Thyroid gland (tissue), 4 donors: Measurements from ENCODE around the gene GFOD1. TPM values are rescaled to one million over a fixed set of nuclear protein-coding genes. Genes with fewer than 3 reads are reported as not detected.

Source experiments
- DNase-seq, 2 donors: peaks; one replicate each; pipeline ENCODE4 v3.0.0-alpha.2; 2019
- H3K27ac ChIP-seq, 3 donors: fragments of 200-600 bp; sonication (generic); 1 replicate in 2 of 3; 2 replicates in 1 of 3; pipeline ENCODE4 v1.5.1; 2016 to 2019; ENCODE audit warnings: mild to moderate bottlenecking in 1 of 3, moderate library complexity in 1 of 3
- H3K27me3 ChIP-seq: fragments of 200-600 bp; sonication (generic); one replicate; pipeline ENCODE4 v1.5.1; 2019
- H3K36me3 ChIP-seq, 2 donors: fragments of 200-600 bp; sonication (generic); one replicate each; pipeline ENCODE4 v1.5.1; 2016 to 2019
- H3K4me1 ChIP-seq, 2 donors: fragments of 200-600 bp; sonication (generic); one replicate each; pipeline ENCODE4 v1.5.1; 2017 to 2019
- H3K4me3 ChIP-seq, 3 donors: fragments of 200-600 bp; sonication (generic); replicated peaks in 1 of 3; 1 replicate in 2 of 3; 2 replicates in 1 of 3; pipeline ENCODE4 v1.5.1; 2016; ENCODE audit warnings: mild to moderate bottlenecking in 1 of 3
- H3K9me3 ChIP-seq: fragments of 200-600 bp; sonication (generic); one replicate; pipeline ENCODE4 v1.5.1; 2017
- POLR2A ChIP-seq, 2 donors: fragments of 450-650 bp; IDR thresholded peaks; one replicate each; pipeline ENCODE4 v1.6.1; 2017; ENCODE audit warnings: antibody characterized with exemption in 2 of 2, mild to moderate bottlenecking in 2 of 2, moderate library complexity in 1 of 2
- WGBS, 2 donors: methylation state at CpG; one replicate each; pipeline ENCODE4 v1.1.5; 2017; 5-methylcytosine and 5-hydroxymethylcytosine counted together
- intact Hi-C: fragments of 100-400 bp; cut with DNase I; formaldehyde crosslinking; loops from one replicate; pipeline ENCODE4 v1.15.1; 2023
- total RNA-seq, 4 donors: library from RNA; depleted of rRNA; stranded (reverse); fragments of >200 nt; gene quantifications; one replicate each; pipeline ENCODE4 v1.2.3, GENCODE V29; 2016
- TF ChIP-seq, protein P1 (sequence below), 6 experiments: fragments of 200-600 bp in 3 of 6; fragments of 450-650 bp in 3 of 6; sonication (generic) in 3 of 6; IDR thresholded peaks; one replicate each; pipeline ENCODE4 v1.5.1; 2016 to 2019; ENCODE audit warnings: antibody characterized with exemption in 6 of 6, mild to moderate bottlenecking in 2 of 6, inconsistent platforms in 1 of 6, moderate library complexity in 1 of 6

Gene GFOD1
- total RNA-seq, 4 donors from 2014 or later: 4.2 to 18.4 (median 8.5) TPM

DNA sequence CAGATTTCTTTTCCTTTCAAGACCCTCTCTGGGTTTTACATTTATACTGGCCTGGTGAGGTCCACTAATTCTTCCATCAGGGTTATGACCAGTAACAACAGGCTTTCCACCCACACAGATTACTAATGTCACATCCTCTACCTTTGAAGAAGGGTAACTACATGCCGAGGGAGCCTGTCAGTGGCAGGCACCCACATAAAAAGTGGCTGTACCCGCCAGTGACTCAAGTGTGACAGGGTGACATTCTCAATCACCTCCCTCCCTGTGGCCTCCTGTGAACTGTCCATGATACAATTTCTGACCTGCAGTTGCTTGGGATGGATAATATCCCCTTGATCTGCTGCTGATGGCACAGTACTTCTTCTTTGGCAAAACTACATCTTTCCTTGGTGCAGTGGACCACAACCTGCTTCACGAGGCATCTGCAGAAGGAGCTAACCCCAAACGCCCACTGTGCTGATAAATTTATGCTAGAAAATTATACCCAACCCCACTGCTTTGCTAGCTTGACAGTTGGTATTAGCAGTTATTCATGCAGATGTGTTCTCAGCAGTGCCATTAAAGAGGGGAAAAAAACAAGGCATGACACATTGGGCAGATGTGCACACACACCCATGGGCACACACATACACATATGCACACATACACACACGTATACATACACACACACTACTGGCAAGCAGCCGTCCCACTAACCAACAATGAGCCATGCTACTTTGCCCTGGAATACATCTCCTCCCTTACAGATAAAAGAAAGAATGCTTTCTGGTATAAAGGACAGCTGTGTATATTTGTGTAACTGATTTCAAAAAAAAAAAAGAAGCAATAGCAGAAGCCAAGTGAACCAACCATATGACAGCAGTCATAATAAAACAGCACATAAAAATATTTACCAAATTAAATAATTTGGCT, 20.8 kb downstream of the GFOD1 start:
- TF ChIP-seq, protein P1, sequence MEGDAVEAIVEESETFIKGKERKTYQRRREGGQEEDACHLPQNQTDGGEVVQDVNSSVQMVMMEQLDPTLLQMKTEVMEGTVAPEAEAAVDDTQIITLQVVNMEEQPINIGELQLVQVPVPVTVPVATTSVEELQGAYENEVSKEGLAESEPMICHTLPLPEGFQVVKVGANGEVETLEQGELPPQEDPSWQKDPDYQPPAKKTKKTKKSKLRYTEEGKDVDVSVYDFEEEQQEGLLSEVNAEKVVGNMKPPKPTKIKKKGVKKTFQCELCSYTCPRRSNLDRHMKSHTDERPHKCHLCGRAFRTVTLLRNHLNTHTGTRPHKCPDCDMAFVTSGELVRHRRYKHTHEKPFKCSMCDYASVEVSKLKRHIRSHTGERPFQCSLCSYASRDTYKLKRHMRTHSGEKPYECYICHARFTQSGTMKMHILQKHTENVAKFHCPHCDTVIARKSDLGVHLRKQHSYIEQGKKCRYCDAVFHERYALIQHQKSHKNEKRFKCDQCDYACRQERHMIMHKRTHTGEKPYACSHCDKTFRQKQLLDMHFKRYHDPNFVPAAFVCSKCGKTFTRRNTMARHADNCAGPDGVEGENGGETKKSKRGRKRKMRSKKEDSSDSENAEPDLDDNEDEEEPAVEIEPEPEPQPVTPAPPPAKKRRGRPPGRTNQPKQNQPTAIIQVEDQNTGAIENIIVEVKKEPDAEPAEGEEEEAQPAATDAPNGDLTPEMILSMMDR (IDR thresholded peaks at IDR 0.05): no peak
- TF ChIP-seq POLR2A (IDR thresholded peaks at IDR 0.05): no peak
- intact Hi-C loops: no loop called here
- no peaks in the 10 kb centered on the region for H3K9me3 ChIP-seq
- H3K4me1 ChIP-seq: no peaks in the 10 kb centered on the region
- no peaks in the 10 kb centered on the region for H3K36me3 ChIP-seq
- 80 to 84% methylated on average over 6 of the region's 6 CpGs for WGBS, 2 donors
- H3K27ac ChIP-seq: no peak overlapping the region
- no peak for DNase-seq
- no peak overlapping the region for H3K4me3 ChIP-seq
- no peaks in the 10 kb centered on the region for H3K27me3 ChIP-seq

DNA sequence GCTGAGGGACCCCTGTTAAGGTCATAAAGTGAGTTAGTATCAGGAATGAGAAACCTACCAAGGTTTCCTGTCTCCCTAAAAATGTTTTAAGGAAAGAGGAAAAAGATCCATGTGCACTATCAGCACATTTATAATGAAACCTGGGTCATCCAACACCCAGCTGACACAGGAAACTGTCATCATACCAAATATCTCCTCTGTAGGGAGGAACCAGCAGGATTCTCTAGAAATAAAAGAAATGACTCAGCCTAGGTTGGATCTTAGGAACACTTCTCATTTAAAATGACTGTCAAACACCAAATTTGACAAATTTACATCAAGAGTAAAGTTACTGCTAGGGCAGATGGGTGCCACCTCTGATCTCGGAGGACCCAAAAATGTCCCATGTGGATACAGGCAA, 21.7 kb downstream of the GFOD1 start:
- Histone ChIP-seq H3K4me1 (no peaks in the 10 kb centered on the region), H3K27ac (no peak overlapping the region), H3K9me3 (no peaks in the 10 kb centered on the region), H3K4me3 (no peak overlapping the region), H3K36me3 (no peaks in the 10 kb centered on the region), H3K27me3 (no peaks in the 10 kb centered on the region)
- DNase-seq: no peak
- intact Hi-C loops: no loop called here
- TF ChIP-seq, protein P1 (IDR thresholded peaks at IDR 0.05): no peak
- TF ChIP-seq POLR2A (IDR thresholded peaks at IDR 0.05): no peak
- WGBS, 2 donors: 92 to 94% methylated on average over 1 of the region's 1 CpG

DNA sequence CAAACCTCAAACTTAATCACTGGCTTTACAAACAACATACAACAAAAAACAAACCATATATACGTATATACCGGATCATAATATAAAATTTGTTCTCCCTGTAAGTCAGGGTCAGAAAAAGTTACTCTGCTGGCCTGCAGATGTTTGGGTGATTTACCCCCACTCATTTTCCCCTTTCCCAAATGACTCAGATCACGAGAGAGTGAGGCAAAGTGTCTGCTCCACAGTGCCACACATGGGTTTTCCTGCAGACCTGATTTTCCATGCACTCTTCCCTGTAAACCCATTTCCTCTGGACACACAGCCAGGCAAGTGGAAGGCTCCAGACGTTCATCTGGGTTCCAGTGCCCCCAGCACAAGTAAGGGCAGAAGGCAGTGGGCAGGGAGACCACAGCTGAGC, 23.5 kb downstream of the GFOD1 start:
- H3K4me3 ChIP-seq: no peak overlapping the region
- WGBS, 2 donors: 73 to 81% methylated on average over 4 of the region's 4 CpGs
- no peak for DNase-seq
- no peaks in the 10 kb centered on the region for H3K4me1 ChIP-seq
- TF ChIP-seq, protein P1 (IDR thresholded peaks at IDR 0.05): no peak
- no peak for TF ChIP-seq POLR2A (IDR thresholded peaks at IDR 0.05)
- intact Hi-C loops: no loop called here
- H3K27me3 ChIP-seq: no peaks in the 10 kb centered on the region
- no peak overlapping the region for H3K27ac ChIP-seq
- no peaks in the 10 kb centered on the region for H3K36me3 ChIP-seq
- no peaks in the 10 kb centered on the region for H3K9me3 ChIP-seq

DNA sequence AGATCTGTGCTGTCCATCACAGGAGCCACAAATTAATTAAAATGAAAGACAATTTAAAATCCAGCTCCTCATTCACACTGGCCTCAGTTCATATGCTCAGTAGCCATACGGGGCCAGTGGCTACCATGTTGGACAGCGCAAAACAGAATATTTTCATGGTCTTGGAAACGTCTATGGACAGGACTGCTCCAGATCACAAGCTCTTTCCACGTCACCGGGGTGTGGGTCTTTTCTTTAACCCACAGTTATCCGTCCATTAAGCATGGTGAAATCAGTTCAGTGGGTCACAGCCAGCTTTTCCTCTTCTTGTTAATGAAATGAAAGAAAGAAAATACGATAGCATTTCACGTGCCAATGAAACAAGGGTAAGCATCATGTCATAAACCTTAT, 24.1 kb downstream of the GFOD1 start:
- Histone ChIP-seq H3K27ac (no peak overlapping the region), H3K4me1 (no peaks in the 10 kb centered on the region), H3K4me3 (no peak overlapping the region), H3K36me3 (no peaks in the 10 kb centered on the region), H3K9me3 (no peaks in the 10 kb centered on the region), H3K27me3 (no peaks in the 10 kb centered on the region)
- intact Hi-C loops: no loop called here
- no peak for DNase-seq
- TF ChIP-seq POLR2A (IDR thresholded peaks at IDR 0.05): no peak
- TF ChIP-seq, protein P1 (IDR thresholded peaks at IDR 0.05): no peak
- WGBS, 2 donors: 84 to 90% methylated on average over 8 of the region's 8 CpGs
